OCI-LY3 (cell line): Measurements from ENCODE around the gene TMEM225.

Experiments
- H2AFZ ChIP-seq: fragments of 200-600, 300-600 bp; shearing (Covaris generic); 2 replicates; pipeline ENCODE4 v1.6.0; 2014; ENCODE audit warnings: antibody characterized with exemption, low read depth, low read length
- H3K27ac ChIP-seq: fragments of 200-600, 300-600 bp; sonication (generic); 2 replicates; pipeline ENCODE4 v1.5.1; 2014; ENCODE audit warnings: mild to moderate bottlenecking, low read length, moderate library complexity, mixed read lengths
- H3K27me3 ChIP-seq: fragments of 200-600, 300-600 bp; sonication (generic); 2 replicates; pipeline ENCODE4 v1.6.1; 2014; ENCODE audit warnings: low read depth, low read length, mixed read lengths
- H3K36me3 ChIP-seq: fragments of 200-600, 300-600 bp; sonication (generic); replicated peaks from 2 replicates; pipeline ENCODE3; 2014; ENCODE audit warnings: low read depth, low read length, mixed read lengths
- H3K4me1 ChIP-seq: fragments of 300-600, 200-600 bp; sonication (generic); 2 replicates; pipeline ENCODE4 v1.6.1; 2014; ENCODE audit warnings: low read length, mixed read lengths
- H3K4me2 ChIP-seq: fragments of 200-600, 300-600 bp; sonication (generic); 2 replicates; pipeline ENCODE4 v1.6.1; 2014; ENCODE audit warnings: low read length, mixed read lengths
- H3K4me3 ChIP-seq: fragments of 300-600, 200-600 bp; sonication (generic); 2 replicates; pipeline ENCODE4 v1.5.1; 2014; ENCODE audit warnings: antibody characterized with exemption, mild to moderate bottlenecking, low read length, moderate library complexity
- H3K79me2 ChIP-seq: fragments of 300-600, 200-600 bp; shearing (Covaris generic); 2 replicates; pipeline ENCODE4 v1.6.1; 2014; ENCODE audit warnings: mild to moderate bottlenecking, low read length, mixed read lengths
- H3K9ac ChIP-seq: fragments of 300-600, 200-600 bp; shearing (Covaris generic); 2 replicates; pipeline ENCODE4 v1.6.0; 2014; ENCODE audit warnings: mild to moderate bottlenecking, low read length, moderate library complexity
- H3K9me3 ChIP-seq: fragments of 200-600, 300-600 bp; shearing (Covaris generic); 2 replicates; pipeline ENCODE4 v1.6.1; 2014; ENCODE audit warnings: low read length, mixed read lengths; ENCODE audit not compliant: insufficient read depth
- H4K20me1 ChIP-seq: fragments of 200-600, 300-600 bp; sonication (generic); 2 replicates; pipeline ENCODE4 v1.6.1; 2016; ENCODE audit warnings: low read length, mixed read lengths; ENCODE audit not compliant: insufficient read depth
- CTCF ChIP-seq: fragments of 200-600, 300-600 bp; sonication (generic); IDR thresholded peaks from 2 replicates; pipeline ENCODE4 v1.5.1; 2014; ENCODE audit warnings: antibody characterized with exemption, low read length, low read depth
- EZH2phosphoT487 ChIP-seq: fragments of 200-600 bp; shearing (Covaris generic); IDR thresholded peaks from 2 replicates; pipeline ENCODE4 v1.6.1; 2018; ENCODE audit warnings: antibody characterized with exemption, mixed run types, low read depth

The TMEM225 gene

GRCh38 chr11:123841174-123841573 is 44.3 kb downstream of the TMEM225 start:
- no peaks in the 10 kb centered on the region for H4K20me1 ChIP-seq
- H3K4me1 ChIP-seq, result no peaks in the 10 kb centered on the region
- H3K79me2 ChIP-seq, result no peaks in the 10 kb centered on the region
- H3K27ac ChIP-seq, result no peak overlapping the region
- H2AFZ ChIP-seq, result no peak overlapping the region
- H3K9me3 ChIP-seq, result no peaks in the 10 kb centered on the region
- no peak for TF ChIP-seq EZH2phosphoT487
- no peak for TF ChIP-seq CTCF
- H3K36me3 ChIP-seq, result no peaks in the 10 kb centered on the region
- no peaks in the 10 kb centered on the region for H3K27me3 ChIP-seq
- H3K4me3 ChIP-seq, result no peak overlapping the region
- H3K4me2 ChIP-seq, result no peak overlapping the region
- no peak overlapping the region for H3K9ac ChIP-seq

GRCh38 chr11:123839131-123839530 is 46.3 kb downstream of the TMEM225 start:
- H2AFZ ChIP-seq, result no peak overlapping the region
- H3K9me3 ChIP-seq, result no peaks in the 10 kb centered on the region
- H3K4me3 ChIP-seq, result no peak overlapping the region
- no peak overlapping the region for H3K4me2 ChIP-seq
- H3K79me2 ChIP-seq, result no peaks in the 10 kb centered on the region
- H3K4me1 ChIP-seq, result no peaks in the 10 kb centered on the region
- no peaks in the 10 kb centered on the region for H4K20me1 ChIP-seq
- no peak overlapping the region for H3K9ac ChIP-seq
- no peak overlapping the region for H3K27ac ChIP-seq
- H3K36me3 ChIP-seq, result no peaks in the 10 kb centered on the region
- H3K27me3 ChIP-seq, result no peaks in the 10 kb centered on the region
- TF ChIP-seq CTCF (no peak), EZH2phosphoT487 (no peak)

GRCh38 chr11:123838659-123839058 is 46.8 kb downstream of the TMEM225 start:
- Histone ChIP-seq H2AFZ (no peak overlapping the region), H3K27ac (no peak overlapping the region), H3K4me2 (no peak overlapping the region), H4K20me1 (no peaks in the 10 kb centered on the region), H3K9ac (no peak overlapping the region), H3K9me3 (no peaks in the 10 kb centered on the region), H3K79me2 (no peaks in the 10 kb centered on the region), H3K4me3 (no peak overlapping the region), H3K36me3 (no peaks in the 10 kb centered on the region), H3K4me1 (no peaks in the 10 kb centered on the region), H3K27me3 (no peaks in the 10 kb centered on the region)
- no peak for TF ChIP-seq CTCF
- TF ChIP-seq EZH2phosphoT487, result no peak

- H4K20me1 ChIP-seq, result no peaks in the 10 kb centered on the region
- H3K9me3 ChIP-seq, result no peaks in the 10 kb centered on the region
- H3K27ac ChIP-seq, result no peak overlapping the region
- H3K4me3 ChIP-seq, result no peak overlapping the region
- no peaks in the 10 kb centered on the region for H3K36me3 ChIP-seq
- no peaks in the 10 kb centered on the region for H3K27me3 ChIP-seq
- no peaks in the 10 kb centered on the region for H3K79me2 ChIP-seq
- H3K4me2 ChIP-seq, result no peak overlapping the region
- H3K4me1 ChIP-seq, result no peaks in the 10 kb centered on the region
- no peak overlapping the region for H3K9ac ChIP-seq
- H2AFZ ChIP-seq, result no peak overlapping the region
- TF ChIP-seq EZH2phosphoT487 (no peak), CTCF (no peak)
Measured at GRCh38 chr11:123838199-123838598, 47.3 kb downstream of the TMEM225 start.
